Endothelial cell of umbilical vein (primary cell): Measurements from ENCODE around the gene CTBP2.

Experiments
- EZH2 ChIP-seq: IDR thresholded peaks from 2 replicates; pipeline ENCODE4 v1.6.1; 2012; ENCODE audit warnings: borderline replicate concordance, low read depth, mild to moderate bottlenecking, moderate library complexity, low read length, inconsistent platforms; ENCODE audit not compliant: severe bottlenecking
- GATA2 ChIP-seq: IDR thresholded peaks from 2 replicates; pipeline ENCODE4 v1.7.0; 2011; ENCODE audit warnings: low read depth, mild to moderate bottlenecking, moderate library complexity, mixed read lengths, low read length; ENCODE audit not compliant: insufficient read length, insufficient read depth
- JUN ChIP-seq: IDR thresholded peaks from 2 replicates; pipeline ENCODE4 v1.6.1; 2011; ENCODE audit warnings: borderline replicate concordance, low read depth; ENCODE audit not compliant: insufficient read length, insufficient read depth
- MYC ChIP-seq: IDR thresholded peaks from one replicate; pipeline ENCODE4 v1.6.1; 2011; ENCODE audit warnings: mild to moderate bottlenecking, low read depth, low read length
- POLR2A ChIP-seq: IDR thresholded peaks from 2 replicates; pipeline ENCODE4 v1.6.1; 2012; ENCODE audit warnings: low read depth, mild to moderate bottlenecking, control low read depth, low read length
- POLR2AphosphoS5 ChIP-seq: IDR thresholded peaks from 2 replicates; pipeline ENCODE4 v1.6.1; 2012; ENCODE audit warnings: low read depth, mild to moderate bottlenecking, control low read depth, low read length, moderate library complexity; ENCODE audit not compliant: insufficient read depth
- TF ChIP-seq, protein P1 (sequence below), 2 donors: IDR thresholded peaks; 1 replicate in 1 of 2; 2 replicates in 1 of 2; pipeline ENCODE4 v1.5.1; 2011; ENCODE audit warnings: low read length in 2 of 2, mild to moderate bottlenecking in 2 of 2, moderate library complexity in 2 of 2, control low read depth in 1 of 2, inconsistent platforms in 1 of 2, low read depth in 1 of 2; ENCODE audit not compliant: insufficient read depth in 1 of 2; ENCODE audit errors: extremely low read depth in 1 of 2
- TF ChIP-seq, protein P2 (sequence below): IDR thresholded peaks from 2 replicates; pipeline ENCODE4 v1.6.1; 2011; ENCODE audit not compliant: insufficient read depth, insufficient read length

DNA sequence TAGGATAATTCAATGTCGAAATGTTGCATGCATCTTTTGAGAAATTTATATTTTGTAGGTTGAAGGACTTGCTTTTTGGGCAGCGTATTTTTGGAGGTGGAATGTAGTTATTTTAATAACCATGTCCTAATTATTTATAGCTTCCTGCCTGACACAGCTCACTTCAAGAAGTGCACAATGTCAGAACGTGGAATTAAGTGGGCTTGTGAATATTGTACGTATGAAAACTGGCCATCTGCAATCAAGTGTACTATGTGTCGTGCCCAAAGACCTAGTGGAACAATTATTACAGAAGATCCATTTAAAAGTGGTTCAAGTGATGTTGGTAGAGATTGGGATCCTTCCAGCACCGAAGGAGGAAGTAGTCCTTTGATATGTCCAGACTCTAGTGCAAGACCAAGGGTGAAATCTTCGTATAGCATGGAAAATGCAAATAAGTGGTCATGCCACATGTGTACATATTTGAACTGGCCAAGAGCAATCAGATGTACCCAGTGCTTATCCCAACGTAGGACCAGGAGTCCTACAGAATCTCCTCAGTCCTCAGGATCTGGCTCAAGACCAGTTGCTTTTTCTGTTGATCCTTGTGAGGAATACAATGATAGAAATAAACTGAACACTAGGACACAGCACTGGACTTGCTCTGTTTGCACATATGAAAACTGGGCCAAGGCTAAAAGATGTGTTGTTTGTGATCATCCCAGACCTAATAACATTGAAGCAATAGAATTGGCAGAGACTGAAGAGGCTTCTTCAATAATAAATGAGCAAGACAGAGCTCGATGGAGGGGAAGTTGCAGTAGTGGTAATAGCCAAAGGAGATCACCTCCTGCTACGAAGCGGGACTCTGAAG is 217.8 kb downstream of the CTBP2 start:
- no peak for TF ChIP-seq POLR2A
- TF ChIP-seq, protein P1, sequence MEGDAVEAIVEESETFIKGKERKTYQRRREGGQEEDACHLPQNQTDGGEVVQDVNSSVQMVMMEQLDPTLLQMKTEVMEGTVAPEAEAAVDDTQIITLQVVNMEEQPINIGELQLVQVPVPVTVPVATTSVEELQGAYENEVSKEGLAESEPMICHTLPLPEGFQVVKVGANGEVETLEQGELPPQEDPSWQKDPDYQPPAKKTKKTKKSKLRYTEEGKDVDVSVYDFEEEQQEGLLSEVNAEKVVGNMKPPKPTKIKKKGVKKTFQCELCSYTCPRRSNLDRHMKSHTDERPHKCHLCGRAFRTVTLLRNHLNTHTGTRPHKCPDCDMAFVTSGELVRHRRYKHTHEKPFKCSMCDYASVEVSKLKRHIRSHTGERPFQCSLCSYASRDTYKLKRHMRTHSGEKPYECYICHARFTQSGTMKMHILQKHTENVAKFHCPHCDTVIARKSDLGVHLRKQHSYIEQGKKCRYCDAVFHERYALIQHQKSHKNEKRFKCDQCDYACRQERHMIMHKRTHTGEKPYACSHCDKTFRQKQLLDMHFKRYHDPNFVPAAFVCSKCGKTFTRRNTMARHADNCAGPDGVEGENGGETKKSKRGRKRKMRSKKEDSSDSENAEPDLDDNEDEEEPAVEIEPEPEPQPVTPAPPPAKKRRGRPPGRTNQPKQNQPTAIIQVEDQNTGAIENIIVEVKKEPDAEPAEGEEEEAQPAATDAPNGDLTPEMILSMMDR (IDR thresholded peaks at IDR 0.05; ENCODE audit: extremely low read depth in 1 of 2, insufficient read depth in 1 of 2, low read depth in 1 of 2, low read length in 2 of 2) = no peak
- TF ChIP-seq EZH2 = no peak
- TF ChIP-seq MYC = no peak
- TF ChIP-seq GATA2 = no peak
- TF ChIP-seq JUN = no peak
- TF ChIP-seq POLR2AphosphoS5 = no peak
- TF ChIP-seq, protein P2, sequence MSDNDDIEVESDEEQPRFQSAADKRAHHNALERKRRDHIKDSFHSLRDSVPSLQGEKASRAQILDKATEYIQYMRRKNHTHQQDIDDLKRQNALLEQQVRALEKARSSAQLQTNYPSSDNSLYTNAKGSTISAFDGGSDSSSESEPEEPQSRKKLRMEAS = no peak
